ENCODE data around the gene MAPK13. TPM values are rescaled to one million over a fixed set of nuclear protein-coding genes. Genes with fewer than 3 reads are reported as not detected.

Gene MAPK13
- total RNA-seq, 1 experiment from 2014 or later, result 13.6 TPM

- ChIA-PET CTCF (interaction anchor here (0.8 to 3.1 kb wide), 9 partner anchors 8 to 229 kb away, joined by 3 to 42 read pairs (median 5); no protein-coding TSS in a partner anchor), POLR2A (interaction anchor here (1.0 to 1.2 kb wide), 3 partner anchors 8 to 16 kb away, joined by 3 read pairs; no protein-coding TSS in a partner anchor)
- Mint-ChIP-seq H3K4me3 (peak overlapping the region; percentile 36), H3K9me3 (no peaks in the 10 kb centered on the region), H3K27ac (no peak overlapping the region), H3K36me3 (no peaks in the 10 kb centered on the region), H3K27me3 (ENCODE audit: low read depth) (peaks cover 10% of the 10 kb centered on the region), H3K4me1 (peaks cover 32% of the 10 kb centered on the region)
- ATAC-seq, result no peak
- no peak for TF ChIP-seq IRF2 (CRISPR knock-in tag; IDR thresholded peaks at IDR 0.05; ENCODE audit: borderline replicate concordance, low read depth)
- no peak for TF ChIP-seq SP1 (CRISPR knock-in tag; conservative IDR thresholded peaks at IDR 0.05)
- no peak for TF ChIP-seq ZNF532 (CRISPR knock-in tag; IDR thresholded peaks at IDR 0.05; ENCODE audit: borderline replicate concordance)
- no peak for DNase-seq (ENCODE audit: low spot score)
These were observed 1.4 kb downstream of the MAPK13 start for GRCh38 chr6:36131511-36132245.

DNA sequence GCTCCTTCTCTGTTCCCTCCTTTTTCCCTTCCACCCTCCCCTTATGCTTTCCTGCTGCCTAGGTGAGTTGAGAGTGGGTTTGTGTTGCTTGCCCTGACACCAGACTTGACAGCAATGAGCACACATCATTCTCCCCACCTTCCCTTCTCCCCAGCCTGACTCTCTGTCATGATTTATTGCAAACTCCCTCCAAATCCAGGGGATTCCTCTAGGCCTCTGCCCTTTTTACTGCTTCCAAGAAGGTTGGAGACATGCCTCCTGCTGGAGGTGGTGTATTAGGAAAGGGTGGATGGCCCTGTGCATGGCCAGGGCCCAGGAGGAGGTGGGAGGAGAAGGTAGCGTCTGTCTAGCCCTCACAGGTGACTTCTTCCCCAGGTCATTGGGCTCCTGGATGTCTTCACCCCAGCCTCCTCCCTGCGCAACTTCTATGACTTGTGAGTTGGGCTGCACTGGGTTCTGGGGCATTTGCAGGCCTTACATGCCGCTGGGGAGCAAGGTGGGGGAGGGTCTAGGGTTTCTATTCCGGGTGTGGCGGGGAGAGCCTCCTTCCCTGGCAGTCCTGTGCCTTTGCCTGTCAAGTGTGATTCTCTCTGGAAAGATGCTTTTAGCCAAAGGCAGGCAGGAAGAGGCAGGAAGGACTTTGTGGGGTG is 2.1 kb downstream of the MAPK13 start:
- H3K4me1 Mint-ChIP-seq, result peaks cover 29% of the 10 kb centered on the region
- H3K27me3 Mint-ChIP-seq (ENCODE audit: low read depth), result peaks cover 10% of the 10 kb centered on the region
- no peaks in the 10 kb centered on the region for H3K9me3 Mint-ChIP-seq
- ChIA-PET CTCF (interaction anchor here (1.1 to 3.1 kb wide), 6 partner anchors 7 to 209 kb away, joined by 3 to 42 read pairs (median 5); no protein-coding TSS in a partner anchor), POLR2A (no interaction called here)
- DNase-seq (ENCODE audit: low spot score) (no peak), ATAC-seq (no peak)
- peak overlapping the region; percentile 20; the same call in 1 of the 2 replicates for H3K4me3 Mint-ChIP-seq
- H3K36me3 Mint-ChIP-seq, result no peaks in the 10 kb centered on the region
- TF ChIP-seq, protein P1, sequence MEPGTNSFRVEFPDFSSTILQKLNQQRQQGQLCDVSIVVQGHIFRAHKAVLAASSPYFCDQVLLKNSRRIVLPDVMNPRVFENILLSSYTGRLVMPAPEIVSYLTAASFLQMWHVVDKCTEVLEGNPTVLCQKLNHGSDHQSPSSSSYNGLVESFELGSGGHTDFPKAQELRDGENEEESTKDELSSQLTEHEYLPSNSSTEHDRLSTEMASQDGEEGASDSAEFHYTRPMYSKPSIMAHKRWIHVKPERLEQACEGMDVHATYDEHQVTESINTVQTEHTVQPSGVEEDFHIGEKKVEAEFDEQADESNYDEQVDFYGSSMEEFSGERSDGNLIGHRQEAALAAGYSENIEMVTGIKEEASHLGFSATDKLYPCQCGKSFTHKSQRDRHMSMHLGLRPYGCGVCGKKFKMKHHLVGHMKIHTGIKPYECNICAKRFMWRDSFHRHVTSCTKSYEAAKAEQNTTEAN (CRISPR knock-in tag; IDR thresholded peaks at IDR 0.05), result no peak
- no peak for TF ChIP-seq ESRRA (CRISPR knock-in tag; IDR thresholded peaks at IDR 0.05; ENCODE audit: borderline replicate concordance)
- no peak for TF ChIP-seq KAT7 (CRISPR knock-in tag; IDR thresholded peaks at IDR 0.05; ENCODE audit: borderline replicate concordance)
- no peak for TF ChIP-seq FOXJ3 (CRISPR knock-in tag; IDR thresholded peaks at IDR 0.05; ENCODE audit: borderline replicate concordance)
- no peak for TF ChIP-seq TEAD4 (CRISPR knock-in tag; IDR thresholded peaks at IDR 0.05)
- TF ChIP-seq ZNF138 (CRISPR knock-in tag; conservative IDR thresholded peaks at IDR 0.05), result no peak
- TF ChIP-seq AR (CRISPR knock-in tag; IDR thresholded peaks at IDR 0.05), result no peak
- no peak for TF ChIP-seq ETV6 (CRISPR knock-in tag; IDR thresholded peaks at IDR 0.05)
- no peak for TF ChIP-seq SMAD4 (CRISPR knock-in tag; IDR thresholded peaks at IDR 0.05)
- no peak for TF ChIP-seq GABPB1 (CRISPR knock-in tag; IDR thresholded peaks at IDR 0.05)
- no peak for TF ChIP-seq MLX (CRISPR knock-in tag; IDR thresholded peaks at IDR 0.05)
- TF ChIP-seq, protein P2, sequence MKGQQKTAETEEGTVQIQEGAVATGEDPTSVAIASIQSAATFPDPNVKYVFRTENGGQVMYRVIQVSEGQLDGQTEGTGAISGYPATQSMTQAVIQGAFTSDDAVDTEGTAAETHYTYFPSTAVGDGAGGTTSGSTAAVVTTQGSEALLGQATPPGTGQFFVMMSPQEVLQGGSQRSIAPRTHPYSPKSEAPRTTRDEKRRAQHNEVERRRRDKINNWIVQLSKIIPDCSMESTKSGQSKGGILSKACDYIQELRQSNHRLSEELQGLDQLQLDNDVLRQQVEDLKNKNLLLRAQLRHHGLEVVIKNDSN (CRISPR knock-in tag; IDR thresholded peaks at IDR 0.05), result no peak
- TF ChIP-seq MYBL2 (CRISPR knock-in tag; IDR thresholded peaks at IDR 0.05), result no peak
- no peak for TF ChIP-seq CTCF (IDR thresholded peaks at IDR 0.05)
- TF ChIP-seq, protein P3, sequence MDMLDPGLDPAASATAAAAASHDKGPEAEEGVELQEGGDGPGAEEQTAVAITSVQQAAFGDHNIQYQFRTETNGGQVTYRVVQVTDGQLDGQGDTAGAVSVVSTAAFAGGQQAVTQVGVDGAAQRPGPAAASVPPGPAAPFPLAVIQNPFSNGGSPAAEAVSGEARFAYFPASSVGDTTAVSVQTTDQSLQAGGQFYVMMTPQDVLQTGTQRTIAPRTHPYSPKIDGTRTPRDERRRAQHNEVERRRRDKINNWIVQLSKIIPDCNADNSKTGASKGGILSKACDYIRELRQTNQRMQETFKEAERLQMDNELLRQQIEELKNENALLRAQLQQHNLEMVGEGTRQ (CRISPR knock-in tag; IDR thresholded peaks at IDR 0.05), result no peak
- no peak overlapping the region for H3K27ac Mint-ChIP-seq

Measured in WTC11 (cell line).